HL-60 (cell line): Measurements from ENCODE around the gene SEC24B.

Source experiments
- CTCF ChIP-seq: IDR thresholded peaks from one replicate; pipeline ENCODE4 v1.5.1; 2011; ENCODE audit warnings: low read length, control low read depth, inconsistent platforms; ENCODE audit not compliant: insufficient read depth
- GABPA ChIP-seq: IDR thresholded peaks from 2 replicates; pipeline ENCODE4 v1.6.1; 2012; ENCODE audit warnings: low read depth
- POLR2AphosphoS5 ChIP-seq: IDR thresholded peaks from 2 replicates; pipeline ENCODE4 v1.6.1; 2012; ENCODE audit warnings: low read depth
- REST ChIP-seq: IDR thresholded peaks from 2 replicates; pipeline ENCODE4 v1.6.1; 2012; ENCODE audit warnings: low read depth; ENCODE audit not compliant: insufficient replicate concordance
- SPI1 ChIP-seq: IDR thresholded peaks from 2 replicates; pipeline ENCODE4 v1.6.1; 2012; ENCODE audit warnings: low read depth, mild to moderate bottlenecking, borderline replicate concordance

GRCh38 chr4:109552237-109552636 lies 118.6 kb downstream of the SEC24B start:
- no peak for TF ChIP-seq CTCF
- no peak for TF ChIP-seq POLR2AphosphoS5
- TF ChIP-seq REST, result no peak
- no peak for TF ChIP-seq SPI1
- TF ChIP-seq GABPA, result no peak
